GM19324 (cell line): Measurements from ENCODE around the gene GRIP2.

Experiments used
- ATAC-seq: cut with Tn5 transposase; IDR thresholded peaks from one replicate; pipeline ENCODE4 v1.9.1; 2021; ENCODE audit warnings: mild to moderate bottlenecking, moderate library complexity; ENCODE audit not compliant: unreplicated experiment, low FRiP score

The GRIP2 gene

DNA sequence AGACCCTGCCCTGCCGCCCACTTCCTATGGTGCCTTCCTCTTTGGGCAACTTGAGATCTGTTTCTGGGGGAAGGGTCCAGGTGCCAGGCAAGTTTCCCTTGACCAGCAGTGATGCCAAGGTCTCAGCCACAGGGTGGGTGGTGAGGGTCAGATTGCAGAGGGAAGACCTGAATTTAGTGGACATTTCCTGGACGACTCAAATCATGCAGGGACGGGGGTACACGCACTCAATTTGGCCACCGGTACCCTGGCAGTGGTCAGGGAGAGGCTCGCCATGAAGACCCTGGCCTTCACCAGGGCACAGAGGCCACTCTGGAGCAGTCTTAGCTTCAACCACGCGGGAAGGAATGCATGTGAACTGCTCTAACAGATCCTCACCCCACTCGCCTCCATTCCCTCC lies 1.5 kb upstream of the GRIP2 start:
- ATAC-seq = no peak

DNA sequence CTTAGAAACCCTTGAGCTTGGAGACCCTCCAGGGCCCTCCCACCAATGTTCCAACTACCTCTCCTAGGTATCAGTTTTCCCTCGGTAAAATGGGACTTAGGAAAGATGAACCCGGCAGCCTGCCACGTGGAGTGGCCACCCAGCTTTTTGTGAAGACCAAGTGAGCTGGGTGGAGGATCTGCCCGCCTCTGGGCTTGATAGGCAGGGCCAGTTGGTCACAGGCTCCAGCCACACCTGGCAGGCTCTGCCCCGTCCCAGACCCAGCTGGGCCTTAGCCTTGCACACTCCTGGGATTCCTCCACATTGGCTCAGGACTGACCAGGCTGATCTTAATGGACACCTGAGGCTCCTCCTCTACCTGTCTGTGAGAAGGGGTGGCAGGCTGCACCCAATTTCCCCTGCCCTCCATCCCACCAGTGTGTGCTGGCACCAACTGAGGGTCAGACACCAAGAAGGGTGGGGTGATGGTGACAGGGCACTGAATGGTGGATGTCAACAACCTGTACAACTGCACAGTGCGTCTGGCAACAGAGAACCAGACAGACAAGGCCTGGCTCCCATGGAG lies 761 bp upstream of the GRIP2 start:
- ATAC-seq = no peak

DNA sequence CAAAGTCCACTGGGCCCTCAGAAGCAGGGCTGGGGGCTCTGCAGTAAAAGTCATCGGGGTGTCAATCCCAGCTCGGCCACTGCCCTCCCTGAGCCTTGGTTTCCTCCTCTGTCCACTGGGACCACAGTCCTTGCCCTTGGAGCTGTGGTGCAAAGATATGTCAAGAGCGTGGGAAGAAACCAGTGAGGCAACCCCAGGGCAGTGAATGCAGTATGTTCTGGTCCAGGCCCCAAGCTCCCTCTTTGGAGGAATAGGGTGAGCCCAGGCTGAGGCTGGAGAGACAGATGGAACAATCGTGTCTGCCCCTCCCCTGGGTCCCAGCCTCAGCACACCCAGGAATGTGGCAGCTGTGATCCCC lies 779 bp downstream of the GRIP2 start:
- ATAC-seq = no peak

DNA sequence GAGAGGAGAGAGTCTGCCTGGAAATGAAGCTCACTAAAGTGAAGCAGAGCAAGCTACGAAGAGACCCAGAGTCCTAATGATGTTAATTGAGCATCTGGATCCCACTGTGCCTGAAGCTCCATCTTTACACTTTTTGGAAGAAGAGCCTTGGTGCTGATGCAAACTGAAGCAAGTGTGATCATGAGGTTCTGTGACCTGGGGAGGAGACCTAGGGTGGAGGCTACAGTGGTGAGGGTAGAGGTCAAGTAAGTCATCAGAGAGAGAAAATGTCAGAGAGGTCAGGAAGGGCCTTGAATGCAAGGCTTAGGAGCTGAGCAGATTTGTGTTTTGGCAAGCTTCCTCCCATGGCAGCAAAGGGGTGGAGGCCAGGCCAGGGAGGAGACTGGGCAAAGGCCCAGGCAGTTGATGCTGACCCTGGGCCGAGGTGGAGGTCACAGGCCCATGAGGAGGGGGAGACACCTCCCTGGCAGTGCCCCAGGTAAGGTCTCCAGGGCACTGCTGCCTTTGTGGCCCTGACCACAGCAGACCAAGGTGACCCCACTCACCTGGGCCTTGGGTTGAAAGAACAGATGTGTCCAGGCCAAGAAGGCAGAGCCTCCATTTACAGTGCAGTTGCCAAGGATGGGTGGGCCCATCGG lies 1.6 kb downstream of the GRIP2 start:
- ATAC-seq = no peak

DNA sequence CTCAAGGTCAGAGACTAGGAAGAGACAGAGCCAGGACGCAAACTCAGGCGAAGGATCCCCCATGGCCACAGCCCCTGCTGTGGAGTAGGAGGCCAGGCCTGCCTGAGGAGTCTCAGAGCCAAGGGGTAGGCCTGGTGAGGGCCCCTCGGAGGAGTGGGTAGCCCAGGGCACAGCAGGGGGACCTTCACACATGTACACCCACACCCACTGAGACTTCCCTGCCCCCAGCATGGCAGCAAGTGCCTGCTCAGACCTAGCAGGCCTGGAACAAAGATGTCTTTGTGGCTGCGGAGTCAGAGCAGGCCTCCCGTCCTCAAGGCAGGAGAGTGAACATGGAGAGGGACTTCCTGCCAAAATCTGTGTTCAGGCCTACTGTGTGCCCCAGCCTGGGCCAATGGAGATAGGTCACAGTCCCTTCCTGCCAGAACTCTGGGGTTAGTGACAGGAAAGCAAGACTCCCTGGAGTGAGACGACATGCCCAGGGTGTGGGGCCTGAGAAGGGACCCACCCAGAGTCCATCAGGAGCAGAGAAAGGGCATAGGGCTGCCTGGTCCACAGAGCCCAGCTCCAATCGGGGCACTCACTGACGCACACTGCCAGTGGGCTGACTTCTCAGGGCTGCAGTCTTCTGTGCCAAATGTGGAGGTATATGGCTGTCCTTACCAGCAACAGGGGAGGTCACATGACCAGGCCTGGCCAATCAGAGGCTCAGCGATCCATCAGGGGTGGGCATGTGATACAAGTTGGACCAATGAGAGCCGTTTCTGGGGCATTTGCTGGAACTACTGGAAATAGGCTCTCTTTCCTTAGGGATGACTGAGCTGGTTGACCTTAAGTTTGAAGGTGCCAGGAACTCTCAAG lies 2.3 kb downstream of the GRIP2 start:
- ATAC-seq = no peak

DNA sequence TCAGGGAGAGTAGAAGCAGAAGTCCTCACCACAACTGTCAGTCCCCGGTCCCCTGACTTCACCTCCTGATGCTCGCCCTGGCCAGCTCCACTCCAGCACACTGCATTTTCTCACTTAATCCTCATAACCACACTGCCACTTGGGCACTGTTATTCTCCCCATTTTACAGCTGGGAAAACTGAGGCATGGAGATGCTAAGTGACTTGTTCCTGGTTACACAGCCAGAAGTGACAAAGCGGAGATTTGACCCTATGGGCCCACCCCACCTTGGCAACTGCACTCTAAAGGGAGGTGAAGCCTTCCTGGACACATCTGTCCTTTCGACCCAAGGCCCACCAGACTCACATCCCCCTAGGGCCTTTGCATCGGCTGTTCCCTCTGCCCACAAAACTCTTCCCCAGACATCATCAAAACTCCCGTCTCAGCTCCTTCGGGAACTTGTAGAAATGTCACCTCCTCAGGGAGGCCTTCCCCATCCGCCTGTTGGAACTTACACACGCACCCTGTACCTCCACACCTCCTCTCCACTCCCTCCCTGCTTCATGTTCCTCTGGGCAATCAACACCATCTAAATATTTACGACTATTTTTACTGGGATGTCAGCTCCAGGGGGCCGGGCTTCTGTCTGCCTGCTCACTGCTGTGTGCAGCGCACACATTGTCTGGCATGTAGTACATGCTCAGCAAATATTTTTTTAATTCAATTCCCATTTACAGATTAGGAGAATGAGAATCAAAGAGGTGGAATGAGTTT lies 3.1 kb downstream of the GRIP2 start:
- ATAC-seq = no peak

DNA sequence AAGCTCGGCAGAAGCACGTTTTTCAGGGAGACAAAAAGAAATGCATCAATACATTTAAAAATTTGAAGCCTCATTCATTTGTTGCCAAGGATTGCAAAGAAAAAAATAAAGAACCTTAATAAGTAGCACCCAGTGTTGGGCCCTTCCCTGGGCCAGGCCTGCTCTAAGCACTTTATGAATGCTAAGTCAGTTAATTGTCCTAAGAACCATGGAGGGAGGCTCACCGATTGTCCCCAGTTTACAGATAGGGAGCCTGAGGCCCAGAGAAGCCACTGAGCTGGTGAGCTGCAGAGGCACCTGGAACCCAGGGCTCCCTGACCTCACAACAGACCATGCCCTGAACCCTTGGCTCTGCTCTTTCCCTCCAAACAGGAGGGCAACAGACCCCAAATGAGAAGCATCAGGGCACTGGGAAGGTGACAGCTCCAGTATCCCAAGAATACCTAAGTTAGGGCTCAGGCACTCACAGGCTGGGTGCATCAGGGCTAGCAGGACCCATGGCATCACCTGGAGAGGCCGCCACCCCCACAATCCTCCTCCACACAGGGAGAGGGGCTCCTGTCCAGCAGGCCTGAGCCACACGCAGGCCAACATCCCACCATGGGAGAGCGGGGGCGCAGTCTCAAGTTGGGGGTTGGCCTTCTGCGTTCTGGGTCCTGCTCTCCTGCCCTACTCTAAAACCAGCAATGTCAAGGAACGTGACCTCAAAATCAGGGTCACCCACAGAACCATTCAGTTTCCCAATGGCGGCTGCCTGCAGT lies 3.9 kb downstream of the GRIP2 start:
- no peak for ATAC-seq

DNA sequence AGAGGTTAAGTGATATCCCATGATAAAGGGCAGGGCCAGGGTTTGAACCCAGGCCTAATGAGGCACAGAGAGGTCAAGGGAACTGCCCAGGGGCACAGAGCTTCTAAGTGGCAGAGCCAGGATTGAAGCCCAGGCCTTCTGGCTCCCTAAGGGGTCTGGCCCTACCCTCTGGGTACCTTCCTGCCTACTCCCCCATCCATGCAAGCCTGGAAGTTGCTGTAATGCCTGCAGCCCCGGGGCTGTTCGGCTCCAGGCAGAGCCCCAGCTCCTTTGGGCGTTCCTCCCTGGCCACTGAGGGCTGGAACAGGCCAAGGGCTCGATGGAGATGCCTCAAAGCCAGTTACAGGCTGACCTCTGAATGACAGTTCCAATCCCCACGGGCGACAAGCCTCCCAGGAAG lies 4.5 kb downstream of the GRIP2 start:
- no peak for ATAC-seq

DNA sequence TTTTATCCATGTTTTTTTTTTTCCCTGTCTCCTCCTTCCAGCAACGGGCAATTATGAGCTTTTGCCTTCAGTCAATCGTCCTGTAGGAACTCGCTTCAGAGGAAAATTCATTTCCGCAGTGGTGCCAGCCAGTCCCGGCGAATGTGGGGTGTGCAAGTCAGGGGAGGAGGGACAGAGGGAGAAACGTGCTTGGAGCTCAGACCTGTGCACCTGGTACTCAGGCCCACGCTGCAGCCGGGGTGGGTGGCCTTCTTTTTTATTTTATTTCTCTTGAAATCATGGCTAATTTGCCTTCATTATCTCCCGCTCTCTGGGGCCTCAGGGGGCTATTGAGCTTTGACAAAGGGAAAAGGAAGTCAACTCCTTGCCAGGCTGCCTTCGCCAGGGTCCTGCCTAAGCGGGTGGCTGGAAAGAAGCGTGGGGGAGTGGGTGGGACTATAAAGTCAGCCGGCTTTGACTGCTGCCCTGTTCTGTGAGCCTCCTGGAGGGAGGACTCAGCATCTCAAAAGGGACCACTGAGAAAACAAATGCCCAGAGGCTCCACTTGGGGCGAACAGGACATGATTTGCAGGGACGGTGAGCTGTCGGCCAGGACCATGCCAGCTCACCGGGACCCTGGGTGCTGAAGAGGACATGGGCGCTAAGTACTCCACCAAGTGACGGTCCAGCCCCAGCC lies 5.5 kb downstream of the GRIP2 start:
- ATAC-seq = no peak

DNA sequence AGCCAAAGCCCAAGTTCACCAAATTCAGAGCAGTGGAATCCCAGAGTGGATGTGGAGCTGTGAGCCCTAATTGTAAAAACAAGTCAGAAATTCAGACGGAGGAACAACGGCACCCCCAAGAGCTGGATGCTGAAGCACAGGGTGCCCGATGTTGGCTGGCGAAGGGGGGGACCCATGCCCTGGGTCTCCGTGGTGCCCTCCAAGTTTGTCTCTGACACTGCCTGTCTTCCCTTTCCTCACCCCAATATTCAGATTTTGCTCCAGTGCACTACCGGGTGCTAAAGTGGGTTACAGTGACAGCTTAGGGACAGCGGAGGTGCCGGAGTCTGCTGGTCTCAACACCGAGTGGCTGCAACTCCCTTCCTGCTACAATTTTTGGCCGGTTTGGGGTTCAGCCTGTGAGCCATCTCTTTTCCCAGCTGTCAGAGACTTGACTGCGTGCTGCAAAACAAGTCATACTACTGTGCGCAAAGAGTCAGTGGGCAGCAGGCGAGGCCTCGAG lies 6.6 kb downstream of the GRIP2 start:
- ATAC-seq = no peak

DNA sequence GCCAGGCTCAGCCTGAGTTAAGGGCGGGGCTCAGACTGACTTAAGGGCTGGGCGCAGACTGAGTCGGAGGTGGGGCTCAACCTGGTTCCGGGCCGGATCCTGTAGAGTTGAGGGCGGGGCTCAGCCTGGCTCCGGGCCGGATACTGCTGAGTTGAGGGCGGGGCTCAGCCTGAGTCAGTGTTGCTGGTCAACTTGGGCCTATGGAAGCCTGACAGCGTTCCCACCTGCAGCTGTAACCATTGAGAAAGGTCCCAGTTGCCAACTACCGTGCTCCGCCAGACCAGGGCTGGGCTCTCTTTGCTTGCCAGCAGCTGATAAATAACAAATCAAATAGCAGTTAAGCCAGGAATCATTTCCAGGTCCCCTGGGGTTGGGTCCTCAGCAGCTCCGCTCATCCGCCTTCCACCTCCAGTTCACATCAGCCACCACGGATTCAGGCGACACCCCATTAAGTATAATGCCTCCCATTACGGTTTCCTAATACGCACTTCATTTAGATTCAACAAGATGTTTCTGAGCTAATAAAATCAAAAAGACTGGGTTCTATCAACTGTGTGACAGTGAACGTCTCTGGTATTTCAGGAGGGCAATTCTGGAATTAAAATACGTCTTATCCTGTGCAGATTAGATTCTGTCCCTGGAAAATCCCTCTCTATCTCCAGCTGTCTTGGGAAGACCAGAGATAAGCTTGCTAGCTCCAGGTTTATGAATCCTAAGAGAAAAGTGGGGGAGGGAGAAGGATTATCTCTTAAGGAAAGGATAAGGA lies 7.3 kb downstream of the GRIP2 start:
- ATAC-seq = no peak

DNA sequence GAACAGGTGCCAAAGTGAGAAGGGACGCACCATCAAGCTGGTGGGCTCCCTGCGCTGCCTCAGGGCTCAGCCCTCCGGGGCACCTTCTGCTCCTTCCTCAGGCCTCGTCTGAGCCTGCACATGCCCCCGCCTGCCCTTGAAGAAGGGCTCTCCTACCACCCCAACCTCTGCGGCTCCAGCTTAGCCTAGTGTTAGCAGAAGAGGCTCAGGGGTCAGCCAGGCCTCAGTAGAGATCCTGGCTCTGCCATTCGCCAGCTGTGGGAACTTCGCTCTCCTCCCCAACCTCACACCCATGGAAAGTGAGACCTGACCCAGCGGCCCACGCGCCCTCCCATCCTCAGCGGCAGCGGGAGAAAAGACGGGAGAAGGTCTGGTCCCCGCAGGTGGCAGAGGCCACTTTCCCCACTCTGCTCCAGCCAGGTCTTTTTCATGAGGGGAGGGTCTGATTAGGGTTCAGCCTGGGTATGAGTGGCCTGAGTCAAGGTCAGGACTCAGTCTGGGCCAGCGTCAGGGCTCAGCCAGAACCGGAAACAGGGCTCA lies 8.2 kb downstream of the GRIP2 start:
- ATAC-seq = no peak

DNA sequence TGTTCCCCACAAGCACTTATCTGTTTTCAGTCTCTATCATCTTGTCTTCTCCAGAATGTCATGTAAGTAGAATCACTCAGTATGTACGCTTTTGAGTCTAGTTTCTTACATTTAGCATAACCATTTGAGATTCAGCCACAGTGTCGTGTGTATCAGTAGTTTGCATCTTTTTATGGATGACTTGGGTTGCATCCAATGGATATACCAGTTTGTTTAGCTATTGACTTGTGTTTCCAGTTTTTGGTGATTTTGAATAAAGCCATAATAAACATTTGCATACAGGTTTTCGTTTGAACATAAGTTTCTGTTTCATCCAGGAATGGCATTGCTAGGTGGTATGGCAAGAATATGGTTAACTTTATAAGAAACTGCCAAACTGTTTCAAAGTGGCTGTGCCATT lies 12.1 kb downstream of the GRIP2 start:
- no peak for ATAC-seq

DNA sequence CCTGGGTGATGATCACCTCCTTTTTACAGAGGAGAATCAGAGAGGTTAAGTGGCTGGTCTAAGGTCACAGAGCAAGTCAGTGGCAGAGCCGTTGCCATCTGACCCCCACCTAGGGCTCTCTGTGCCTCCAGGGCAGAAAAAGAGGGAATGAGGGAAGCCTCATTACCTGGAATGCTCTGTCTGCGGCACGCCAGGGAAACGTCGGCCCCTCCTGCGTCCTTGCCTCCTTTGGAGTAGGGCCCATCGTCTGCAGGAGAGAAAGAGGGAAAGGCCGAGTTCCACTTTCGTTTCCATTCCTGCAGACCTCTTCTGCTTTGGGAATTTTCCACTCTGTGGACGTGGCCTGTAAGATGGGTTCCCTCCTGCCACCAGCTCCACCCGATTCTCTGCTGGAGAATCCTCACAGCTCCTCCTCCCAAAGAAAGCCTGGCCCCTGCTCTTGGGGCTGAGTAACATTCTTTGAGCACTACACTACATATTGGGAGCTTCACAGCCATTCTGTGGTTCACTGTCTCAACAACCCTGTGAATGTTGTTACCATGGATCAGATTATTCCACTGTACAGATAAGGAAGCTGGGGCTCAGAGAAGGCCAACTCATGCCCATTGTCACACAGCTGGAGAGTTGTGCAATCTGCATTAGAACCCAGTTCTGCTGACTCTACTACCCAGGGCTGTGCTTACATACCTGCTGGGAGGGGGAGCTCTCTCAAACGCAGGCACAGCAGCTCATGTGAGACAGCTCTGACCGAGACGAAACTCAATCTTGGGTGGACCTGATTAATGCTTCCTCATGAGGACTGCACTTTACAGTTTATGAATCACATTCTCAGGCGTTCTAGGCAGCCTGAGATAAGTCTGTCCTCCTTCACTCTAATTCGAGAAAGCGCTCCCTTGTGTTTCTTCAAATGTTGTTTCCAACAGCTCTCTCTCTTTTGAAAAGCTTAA lies 14.2 kb downstream of the GRIP2 start:
- no peak for ATAC-seq

DNA sequence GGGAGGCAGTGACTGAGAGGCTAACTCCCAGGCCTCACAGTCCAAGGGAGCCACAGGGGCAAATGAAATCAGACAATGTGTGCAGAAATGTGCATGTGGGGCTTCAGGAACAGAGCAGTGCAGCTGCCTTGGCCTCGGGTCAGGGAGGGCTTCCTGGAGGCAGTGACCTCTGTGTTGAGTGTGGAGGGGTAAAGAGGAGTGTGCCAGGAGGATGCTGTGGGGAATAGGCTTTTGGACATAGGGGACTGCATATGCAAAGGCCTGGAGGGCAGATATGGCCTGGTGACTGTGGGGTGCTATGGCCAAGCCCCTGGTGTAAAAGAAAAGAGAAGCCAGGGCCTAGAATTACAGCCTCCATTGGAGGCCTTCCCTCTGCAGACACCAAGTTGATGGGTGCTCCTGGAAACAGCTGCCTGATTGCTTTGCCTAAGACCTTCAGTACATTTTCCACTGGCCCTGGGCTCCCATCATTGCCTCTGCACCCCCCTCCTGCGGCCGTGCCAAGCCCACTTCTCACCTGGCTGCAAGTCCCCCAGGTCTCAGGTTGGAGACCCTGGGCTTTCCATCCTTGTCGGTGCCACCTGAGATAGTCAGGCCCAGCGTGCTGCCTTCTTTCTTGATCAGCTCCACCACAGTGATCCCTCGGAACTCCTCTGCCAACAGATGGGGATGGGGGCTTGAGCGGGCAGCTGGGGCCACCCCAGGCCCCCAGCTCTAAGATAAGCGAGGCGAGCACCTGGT lies 15.1 kb downstream of the GRIP2 start:
- no peak for ATAC-seq

DNA sequence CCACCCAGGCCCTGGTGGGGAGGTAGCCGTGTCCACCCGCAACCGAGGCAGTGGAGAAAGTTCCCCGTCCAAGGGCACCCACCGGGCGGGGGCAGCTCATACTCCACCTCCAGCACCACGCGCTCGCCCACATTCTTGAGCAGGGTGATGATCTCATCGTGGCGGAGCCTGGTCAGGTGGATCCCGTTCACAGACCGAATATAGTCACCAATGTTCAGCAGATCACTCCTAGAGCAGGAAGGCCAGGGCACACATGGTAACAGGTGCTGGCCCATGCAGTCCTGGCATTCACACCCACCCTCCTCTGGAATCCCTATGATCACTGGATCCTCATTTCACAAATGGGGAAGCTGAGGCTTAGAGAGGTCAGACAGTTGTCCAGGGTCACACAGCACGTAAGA lies 15.8 kb downstream of the GRIP2 start:
- no peak for ATAC-seq

DNA sequence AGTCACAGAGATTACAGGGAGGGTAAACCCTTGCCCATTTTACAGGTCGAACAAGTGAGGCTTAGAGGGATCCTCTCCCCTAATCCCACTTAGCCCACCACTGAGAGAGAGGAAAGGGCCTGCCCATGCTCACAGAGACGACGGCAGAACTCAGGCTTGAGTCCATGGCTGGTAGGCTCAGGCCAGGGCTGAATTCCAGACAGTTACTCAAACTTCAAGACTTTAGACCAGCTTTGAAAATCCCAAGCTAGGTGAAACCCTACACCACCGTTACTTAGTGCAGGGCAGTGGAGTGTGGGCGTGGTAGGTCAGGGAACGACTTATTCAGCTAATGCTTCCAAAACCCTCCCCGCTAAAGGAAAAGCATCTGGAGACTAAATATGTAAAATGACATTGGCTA lies 16.4 kb downstream of the GRIP2 start:
- no peak for ATAC-seq
